NCI-H2196 treated with DMSO at 0.1 percent for 48 hours (cell line): ENCODE results near the gene MAP3K9.

ENCODE experiments used
- DNase-seq: peaks from one replicate; lab custom pipeline; 2025; ENCODE audit not compliant: unreplicated experiment; lab: John Stamatoyannopoulos, UW

Gene MAP3K9

DNA sequence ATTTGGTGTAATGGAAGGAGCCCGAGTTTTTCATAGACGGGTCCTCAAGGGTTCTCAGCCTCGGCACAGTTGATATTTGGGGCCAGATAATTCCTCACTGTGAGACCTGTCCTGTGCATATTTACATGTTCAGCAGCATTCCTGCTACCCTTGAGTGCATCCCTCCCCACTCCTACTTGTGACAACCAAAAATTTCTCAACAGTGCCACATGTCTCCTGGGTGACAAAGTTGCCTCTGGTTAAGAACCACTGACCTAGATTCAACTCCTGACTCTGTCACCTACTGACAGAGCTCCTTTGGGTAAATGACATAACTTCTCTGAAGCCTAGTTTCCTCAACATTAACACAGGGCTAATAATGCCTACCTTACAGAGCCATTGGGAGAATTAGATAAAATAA is 107.2 kb downstream of the MAP3K9 start:
- no peak for DNase-seq

DNA sequence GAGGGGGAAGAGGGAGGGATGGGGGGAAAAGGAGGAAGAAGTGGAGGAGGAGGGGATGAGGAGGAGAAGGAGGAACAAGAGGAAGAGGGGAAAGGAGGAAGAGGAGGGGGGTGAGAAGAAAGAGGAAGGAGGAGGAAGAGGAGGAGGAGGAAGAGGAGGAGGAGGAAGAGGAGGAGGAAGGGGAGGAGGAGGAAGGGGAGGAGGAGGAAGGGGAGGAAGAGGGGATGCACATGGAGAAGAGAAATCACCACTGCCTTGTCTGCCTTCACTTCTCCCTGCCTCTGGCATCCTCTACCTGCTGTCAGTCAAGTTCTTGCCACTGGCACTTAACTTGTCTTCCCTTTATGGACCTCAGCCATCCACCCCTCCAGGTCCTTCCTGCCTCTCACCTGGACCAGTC is 107.7 kb downstream of the MAP3K9 start:
- DNase-seq, result no peak

DNA sequence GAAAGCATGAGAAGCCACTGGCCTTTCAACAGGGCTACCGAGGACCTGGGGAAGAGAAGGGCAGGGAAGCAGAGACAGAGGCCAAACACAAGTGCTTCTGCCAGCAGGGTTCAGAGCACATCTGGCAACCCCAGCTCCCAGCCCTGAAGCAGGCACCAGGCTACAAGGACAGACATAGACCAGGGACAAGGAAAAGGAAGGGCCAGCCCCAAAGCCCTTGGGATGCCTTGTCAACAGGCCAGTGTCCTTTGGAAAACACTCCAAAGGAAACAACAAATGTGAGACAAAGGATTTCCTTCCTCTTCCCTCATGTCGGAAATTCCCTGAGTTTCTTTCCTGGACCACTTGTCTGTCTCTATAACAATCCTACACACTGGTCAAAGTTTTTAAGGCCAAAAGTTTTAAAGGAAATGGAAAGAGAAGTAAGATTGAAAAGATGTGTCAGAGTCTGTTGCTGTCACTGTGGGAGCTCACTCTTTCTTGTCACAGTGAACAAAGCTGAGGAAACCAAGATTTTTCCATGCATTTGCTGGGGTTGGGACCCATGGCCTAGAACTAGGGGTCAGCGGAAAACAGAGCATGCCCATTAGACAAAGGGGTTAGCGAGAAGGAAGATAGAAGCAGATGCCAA is 108.2 kb downstream of the MAP3K9 start:
- DNase-seq, result no peak

DNA sequence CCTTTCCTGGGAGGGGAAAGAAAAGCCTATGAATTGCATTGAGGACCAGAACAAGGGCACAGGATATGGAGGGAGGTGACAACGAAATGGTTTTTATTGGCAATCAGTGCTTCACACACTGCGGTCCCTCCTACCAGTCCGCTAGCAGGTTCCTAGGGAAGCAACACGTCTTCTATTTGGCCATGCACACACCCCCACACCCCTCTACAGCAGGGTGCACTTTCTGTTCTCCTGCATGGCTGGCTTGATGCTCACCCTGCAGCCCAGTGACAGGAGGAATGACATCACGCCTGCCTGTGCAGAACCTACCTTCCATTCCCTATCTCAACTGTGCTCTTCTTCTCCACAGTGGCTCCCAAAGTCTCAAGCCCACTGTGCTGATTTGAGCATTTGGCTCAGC is 109.7 kb downstream of the MAP3K9 start:
- no peak for DNase-seq

DNA sequence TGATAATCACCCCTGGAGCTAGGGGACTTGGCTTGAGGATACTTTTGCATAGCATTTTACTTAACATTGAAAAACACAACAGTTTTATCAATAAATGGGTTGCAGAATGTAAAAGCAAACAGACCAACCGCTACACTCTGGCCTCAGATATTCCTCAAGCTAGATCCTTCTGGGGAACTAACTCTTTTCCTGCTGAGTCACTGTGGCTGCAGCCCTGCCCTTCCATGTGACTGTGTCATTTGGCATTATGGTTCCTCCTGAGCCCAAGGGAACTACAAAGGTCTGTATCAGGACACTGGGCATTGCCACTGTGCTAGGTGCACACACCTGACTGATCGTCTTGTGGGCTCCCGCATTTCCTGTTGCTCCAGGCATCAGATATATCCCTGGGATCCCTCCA is 111.0 kb downstream of the MAP3K9 start:
- DNase-seq, result no peak

DNA sequence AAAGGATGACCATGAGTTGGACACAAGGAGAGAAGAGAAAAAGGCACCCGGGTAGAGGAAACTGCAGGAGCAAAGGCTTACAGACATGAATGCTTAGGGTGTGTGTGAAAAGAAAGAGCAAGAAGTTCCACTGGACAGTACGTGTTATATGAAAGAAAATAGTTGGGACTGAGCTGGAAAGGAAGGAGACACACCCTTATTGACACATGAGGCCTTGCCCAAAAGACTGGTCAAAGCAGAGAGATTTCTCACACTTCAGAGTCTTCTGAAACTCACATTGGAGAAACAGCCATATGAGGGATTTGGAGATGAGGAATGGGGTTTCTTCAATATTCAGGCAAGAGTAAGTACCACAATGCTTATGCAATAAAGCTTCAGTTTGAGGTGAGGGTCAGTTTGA is 111.6 kb downstream of the MAP3K9 start:
- no peak for DNase-seq

DNA sequence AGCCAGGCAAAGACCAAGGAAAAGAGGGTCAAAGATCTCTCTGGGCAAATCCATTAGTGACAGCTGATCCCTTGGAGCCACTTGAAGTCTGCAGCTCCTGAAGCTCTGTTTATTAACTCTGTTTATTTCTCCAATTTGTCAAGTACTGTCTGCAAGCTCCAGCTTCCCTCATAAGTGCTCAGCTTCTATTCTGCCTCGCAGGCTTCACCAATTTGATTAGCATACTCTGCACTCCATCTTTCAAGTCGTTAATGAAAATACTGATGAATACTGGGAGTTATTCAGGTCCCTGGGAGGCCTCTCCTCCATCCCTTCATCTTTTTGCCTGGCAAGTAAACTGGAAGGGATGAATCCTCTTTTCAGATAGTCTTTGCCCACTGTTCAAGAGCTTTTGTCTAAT is 113.3 kb downstream of the MAP3K9 start:
- DNase-seq, result no peak

DNA sequence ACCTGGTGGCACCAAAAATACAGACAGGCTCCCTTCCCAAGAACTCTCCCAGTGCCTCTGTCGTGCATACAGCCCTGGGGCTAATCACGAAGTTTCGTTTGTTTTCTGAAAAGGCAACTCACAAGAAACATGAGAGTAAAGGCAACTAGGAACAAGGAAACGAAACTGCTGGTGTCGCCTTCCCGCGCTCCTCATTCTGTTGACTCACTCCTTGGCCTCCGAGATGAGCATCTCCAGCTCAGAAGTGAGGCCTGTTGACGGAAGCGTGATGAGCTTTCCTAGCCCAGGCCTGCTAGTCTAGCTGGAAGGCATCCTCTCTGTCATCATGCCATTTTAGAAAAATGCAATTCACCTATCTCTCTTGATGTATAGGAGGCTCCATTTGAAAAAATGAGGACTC is 117.1 kb downstream of the MAP3K9 start:
- no peak for DNase-seq

DNA sequence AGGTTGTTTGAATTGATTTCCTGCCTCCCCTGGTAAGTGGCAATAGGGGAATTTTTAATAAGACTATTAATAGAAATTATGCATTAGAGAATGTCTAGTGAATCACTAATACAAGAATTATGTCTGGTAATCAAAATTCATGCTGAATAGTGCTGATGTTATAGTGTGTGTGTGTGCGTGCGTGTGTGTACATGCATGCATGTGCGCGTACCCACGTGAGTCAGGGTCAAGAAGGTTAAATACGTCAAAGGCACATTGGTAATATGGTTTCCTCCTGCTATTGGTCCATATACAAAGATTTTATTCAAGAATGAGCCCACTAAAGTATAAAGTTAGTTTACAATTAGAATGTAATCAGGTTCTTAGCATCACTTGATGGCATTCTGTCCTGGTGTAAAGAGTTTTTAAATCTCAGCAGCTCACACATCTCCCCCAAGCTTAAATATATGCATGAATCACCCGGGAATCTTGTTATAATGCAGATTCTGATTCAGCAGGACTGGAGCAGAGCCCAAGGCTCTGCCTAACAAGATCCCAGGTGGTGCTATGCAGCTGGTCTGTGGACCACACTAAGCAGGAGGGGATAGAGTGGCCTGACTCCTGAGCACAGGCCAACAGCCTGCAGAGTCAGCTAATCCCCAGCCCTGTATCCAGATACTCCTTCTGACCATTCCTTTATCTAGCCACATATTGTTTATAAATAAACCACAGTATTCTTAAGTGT is 123.7 kb downstream of the MAP3K9 start:
- DNase-seq, result no peak

DNA sequence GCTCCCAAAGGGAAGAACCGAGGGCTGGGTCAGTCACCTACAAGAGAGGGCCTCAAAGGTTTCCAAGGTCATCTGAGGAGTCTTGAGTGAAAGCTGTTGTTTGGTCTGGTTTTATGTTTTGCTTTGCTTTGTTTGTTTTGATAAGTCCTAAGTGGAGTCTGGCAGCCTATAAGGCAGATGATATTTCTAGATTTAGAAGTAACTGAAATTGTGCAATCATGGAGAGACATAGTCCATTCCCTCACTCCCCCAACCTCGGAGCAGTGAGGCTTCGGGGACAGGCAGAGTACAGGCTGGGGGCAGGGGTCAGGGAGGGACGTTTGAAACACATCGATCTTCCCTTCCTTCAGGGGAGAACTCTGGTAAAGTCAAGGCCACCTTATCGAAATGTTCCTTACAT is 125.3 kb downstream of the MAP3K9 start:
- no peak for DNase-seq

DNA sequence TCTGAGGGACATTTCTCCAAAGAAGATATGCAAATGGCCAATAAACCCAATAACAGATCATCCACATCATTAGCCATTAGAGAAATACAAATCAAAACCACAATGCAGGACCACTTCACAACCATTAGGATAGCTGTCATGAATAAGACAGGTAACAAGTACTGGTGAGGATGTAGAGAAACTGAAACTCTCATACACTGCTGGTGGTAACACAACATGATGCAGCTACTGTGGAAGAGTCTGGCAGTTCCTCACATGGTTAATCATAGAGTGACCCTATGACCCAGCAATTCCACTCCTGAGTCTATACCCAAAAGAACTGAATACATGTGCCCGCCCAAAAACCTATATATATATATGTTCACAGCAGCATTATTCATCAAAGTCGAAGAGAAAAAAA is 128.6 kb downstream of the MAP3K9 start:
- DNase-seq, result no peak

DNA sequence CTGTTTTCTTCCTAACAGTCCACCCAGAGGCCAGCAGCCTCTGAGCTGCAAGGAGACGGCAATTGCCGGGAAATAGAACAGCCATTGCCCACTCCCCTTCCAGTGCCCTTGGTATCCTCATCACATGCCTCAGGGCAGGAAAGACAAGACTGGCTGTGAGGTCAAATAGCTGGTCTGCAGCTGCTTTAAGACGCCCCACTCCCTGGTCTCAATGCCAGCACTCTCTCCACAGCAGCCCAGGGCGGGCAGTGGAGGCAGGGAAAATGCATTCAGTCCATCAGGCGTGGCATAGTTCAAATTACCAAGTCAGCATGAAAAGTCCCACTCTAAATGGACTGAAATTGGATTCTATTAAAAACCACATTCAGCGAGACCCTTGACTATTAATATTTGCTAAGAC is 132.0 kb downstream of the MAP3K9 start:
- no peak for DNase-seq
